K562 (cell line): ENCODE data around the gene CCNDBP1. TPM values are rescaled to one million over a fixed set of nuclear protein-coding genes. Genes with fewer than 3 reads are reported as not detected.

Experiments
- ARID4B ChIP-seq: sonication (generic); formaldehyde crosslinking; IDR thresholded peaks from 2 replicates; pipeline ENCODE4 v1.8.0; 2022; ENCODE audit warnings: mild to moderate bottlenecking, missing genetic modification reagents
- BCLAF1 ChIP-seq, 2 experiments: fragments of 450-650 bp in 1 of 2; IDR thresholded peaks; 2 replicates each; pipeline ENCODE4 v1.6.1; 2011 to 2017; ENCODE audit warnings: low read depth in 2 of 2, antibody characterized with exemption in 1 of 2, borderline replicate concordance in 1 of 2, low read length in 1 of 2, mild to moderate bottlenecking in 1 of 2, mixed read lengths in 1 of 2; ENCODE audit not compliant: control insufficient read depth in 1 of 2
- CHD2 ChIP-seq: IDR thresholded peaks from 2 replicates; pipeline ENCODE4 v1.6.1; 2011; ENCODE audit warnings: low read depth, low read length
- DDX20 ChIP-seq: fragments of 450-650 bp; IDR thresholded peaks from 2 replicates; pipeline ENCODE4 v1.6.1; 2016; ENCODE audit warnings: missing genetic modification characterization, low read depth, mild to moderate bottlenecking, missing compliant biosample characterization, moderate library complexity
- HSF4 ChIP-seq: fragments of 250-450 bp; sonication (Bioruptor Pico); IDR thresholded peaks from 2 replicates; pipeline ENCODE4 v2.1.2; 2022; ENCODE audit warnings: mild to moderate bottlenecking, moderate library complexity, borderline replicate concordance
- KLF16 ChIP-seq: IDR thresholded peaks from 2 replicates; pipeline ENCODE4 v1.6.1; 2016; ENCODE audit warnings: antibody characterized with exemption
- LCOR ChIP-seq: sonication (generic); formaldehyde crosslinking; IDR thresholded peaks from 2 replicates; pipeline ENCODE4 v1.8.0; 2022; ENCODE audit warnings: mild to moderate bottlenecking, missing genetic modification reagents
- MYC ChIP-seq, 2 experiments: fragments of 250-450 bp in 1 of 2; sonication (Bioruptor Pico) in 1 of 2; IDR thresholded peaks; 2 replicates each; pipeline versions ENCODE4 v1.5.1 to v1.6.1; 2012 to 2021; ENCODE audit warnings: low read depth in 2 of 2, borderline replicate concordance in 1 of 2, improper control_type of control experiment in 1 of 2, low read length in 1 of 2, mild to moderate bottlenecking in 1 of 2, moderate library complexity in 1 of 2
- PHF8 ChIP-seq: fragments of 200-600 bp; sonication (generic); IDR thresholded peaks from 2 replicates; pipeline ENCODE4 v1.6.1; 2012; ENCODE audit warnings: mixed run types, mild to moderate bottlenecking, inconsistent platforms, low read length, moderate library complexity, borderline replicate concordance
- RB1 ChIP-seq: fragments of 450-650 bp; IDR thresholded peaks from 2 replicates; pipeline ENCODE4 v1.6.1; 2017; ENCODE audit warnings: low read depth, mild to moderate bottlenecking
- RBM14 ChIP-seq: fragments of 200-400 bp; formaldehyde crosslinking; IDR thresholded peaks from 2 replicates; pipeline ENCODE4 v1.6.1; 2018; ENCODE audit warnings: low read depth, mild to moderate bottlenecking, low read length, moderate library complexity, borderline replicate concordance; ENCODE audit not compliant: insufficient read depth
- RFX5 ChIP-seq: IDR thresholded peaks from 2 replicates; pipeline ENCODE4 v1.6.1; 2011; ENCODE audit warnings: low read depth, mild to moderate bottlenecking, improper control_type of control experiment, low read length
- RFX7 ChIP-seq: fragments of 250-450 bp; sonication (Bioruptor Pico); IDR thresholded peaks from 2 replicates; pipeline ENCODE4 v1.5.1; 2021; ENCODE audit warnings: mild to moderate bottlenecking
- SAP30 ChIP-seq: fragments of 200-600 bp; sonication (generic); IDR thresholded peaks from 2 replicates; pipeline ENCODE4 v1.6.1; 2012; ENCODE audit warnings: borderline replicate concordance, low read depth, mild to moderate bottlenecking, moderate library complexity, low read length, control low read depth, inconsistent platforms; ENCODE audit not compliant: insufficient read depth, poor library complexity, severe bottlenecking
- TCF7 ChIP-seq: sonication (generic); IDR thresholded peaks from 2 replicates; pipeline ENCODE4 v1.6.1; 2016; ENCODE audit warnings: antibody characterized with exemption, borderline replicate concordance
- WHSC1 ChIP-seq: IDR thresholded peaks from one replicate; pipeline ENCODE4 v1.6.1; 2012; ENCODE audit warnings: low read length, control low read depth, inconsistent platforms
- ZBTB1 ChIP-seq: sonication (generic); formaldehyde crosslinking; IDR thresholded peaks from 2 replicates; pipeline ENCODE4 v1.8.1; 2023; ENCODE audit warnings: missing genetic modification reagents, low read depth, mild to moderate bottlenecking, borderline replicate concordance
- ZNF184 ChIP-seq: sonication (generic); formaldehyde crosslinking; IDR thresholded peaks from 2 replicates; pipeline ENCODE4 v1.5.0; 2020; ENCODE audit warnings: missing genetic modification reagents
- ZNF408 ChIP-seq: fragments of 250-450 bp; sonication (Bioruptor Pico); IDR thresholded peaks from 2 replicates; pipeline ENCODE4 v1.4.0; 2020; ENCODE audit warnings: low read depth, mild to moderate bottlenecking, moderate library complexity
- ZNF764 ChIP-seq: fragments of 250-450 bp; sonication (Bioruptor Pico); IDR thresholded peaks from 2 replicates; pipeline ENCODE4 v1.4.0; 2020; ENCODE audit warnings: low read depth, mild to moderate bottlenecking, moderate library complexity
- ZSCAN29 ChIP-seq: fragments of 450-650 bp; IDR thresholded peaks from 2 replicates; pipeline ENCODE4 v1.6.1; 2017
- polyA plus RNA-seq, 8 experiments: library from polyadenylated mRNA; depleted of rRNA in 4 of 8; stranded (reverse) in 5 of 8; unstranded in 3 of 8; fragments of >200 nt; fragmentation: Nextera tagmentation in 2 of 8; fragmentation: Illumina TruSeq in 1 of 8; extraction: Ambion mirVana in 2 of 8; extraction: Trizol in 1 of 8; gene quantifications; 2 replicates each; pipeline versions ENCODE4 v1.2.1 to v1.2.3, GENCODE V29; 2011 to 2014; ENCODE audit warnings: inconsistent platforms in 1 of 8, missing spikeins in 1 of 8
- total RNA-seq, 7 experiments: library from RNA; depleted of rRNA in 6 of 7; stranded (reverse); fragments of >200 nt in 6 of 7; fragmentation: Illumina TruSeq in 2 of 7; extraction: Trizol in 2 of 7; gene quantifications; 2 replicates each; pipeline versions ENCODE4 v1.2.1 to v1.2.3, GENCODE V29; 2011 to 2021; ENCODE audit warnings: low replicate concordance in 1 of 7

CCNDBP1 gene
- total and polyA plus RNA-seq, 9 of the 15 experiments (the other 6 are each of a cell fraction or from before 2014, with no cell fraction given): 37.0 to 111 (median 55.5) TPM

- TF ChIP-seq LCOR (CRISPR knock-in tag) (peak; percentile 64; the same call in 1 of the 2 replicates), CHD2 (no peak), RFX5 (no peak), MYC (IDR thresholded peaks at IDR 0.05; ENCODE audit: low read depth, low read length) (peak; percentile 24; the same call in 1 of the 2 replicates), MYC (CRISPR knock-in tag; IDR thresholded peaks at IDR 0.05; ENCODE audit: borderline replicate concordance, low read depth) (no peak), ZNF764 (no peak), RFX7 (CRISPR knock-in tag) (no peak), SAP30 (no peak), RBM14 (no peak), KLF16 (peak; percentile 47; the same call in 1 of the 2 replicates), TCF7 (no peak), ZBTB1 (no peak), HSF4 (CRISPR knock-in tag) (no peak), WHSC1 (no peak), BCLAF1 (IDR thresholded peaks at IDR 0.05; ENCODE audit: borderline replicate concordance in 1 of 2, control insufficient read depth in 1 of 2, low read depth in 2 of 2, low read length in 1 of 2) (no peak), RB1 (no peak), ARID4B (no peak), ZNF408 (CRISPR knock-in tag) (no peak), PHF8 (no peak), ZNF184 (no peak), DDX20 (no peak), ZSCAN29 (no peak)
Measured at GRCh38 chr15:43230640-43231115, 45.5 kb downstream of the CCNDBP1 start (continued).
